NCI-H1436 treated with DMSO at 0.1 percent for 48 hours (cell line): ENCODE data around the gene ATG4C.
"Not testable (repeated sequence)": the region's sequence is repeated elsewhere in the genome, so short reads cannot be mapped to it uniquely, and the experiment has no call there.

Experiments used
- DNase-seq: peaks from one replicate; lab custom pipeline; 2025; lab: John Stamatoyannopoulos, UW

The ATG4C gene

DNA sequence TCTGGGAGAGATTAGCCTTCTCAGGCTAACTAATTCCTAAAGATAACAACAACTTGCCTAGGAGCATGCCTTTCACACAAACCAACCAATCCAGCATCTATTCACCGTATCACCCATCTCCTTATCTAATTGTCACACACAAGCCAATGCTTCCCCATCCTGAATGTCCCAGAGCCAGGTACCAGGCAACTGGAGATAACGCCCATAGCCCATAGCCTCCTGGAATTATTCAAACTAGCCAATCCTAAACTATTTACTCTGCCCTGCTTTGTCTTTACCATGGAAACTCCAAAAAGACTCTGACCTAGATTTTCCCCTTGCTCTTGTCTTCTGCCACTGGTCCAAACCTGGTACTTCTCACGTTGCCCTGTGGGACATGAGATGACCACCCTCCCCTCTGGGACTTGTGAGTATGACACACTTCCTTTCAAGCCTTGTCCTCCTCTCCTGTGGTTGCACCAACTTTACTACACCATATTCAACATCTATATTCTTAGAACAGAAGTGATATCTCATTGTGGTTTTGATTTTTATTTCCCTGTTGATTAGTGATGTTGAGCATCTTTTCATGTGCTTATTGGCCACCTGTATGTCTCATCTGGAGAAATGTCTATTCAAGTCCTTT lies 8.8 kb upstream of the ATG4C start:
- DNase-seq, result no peak

DNA sequence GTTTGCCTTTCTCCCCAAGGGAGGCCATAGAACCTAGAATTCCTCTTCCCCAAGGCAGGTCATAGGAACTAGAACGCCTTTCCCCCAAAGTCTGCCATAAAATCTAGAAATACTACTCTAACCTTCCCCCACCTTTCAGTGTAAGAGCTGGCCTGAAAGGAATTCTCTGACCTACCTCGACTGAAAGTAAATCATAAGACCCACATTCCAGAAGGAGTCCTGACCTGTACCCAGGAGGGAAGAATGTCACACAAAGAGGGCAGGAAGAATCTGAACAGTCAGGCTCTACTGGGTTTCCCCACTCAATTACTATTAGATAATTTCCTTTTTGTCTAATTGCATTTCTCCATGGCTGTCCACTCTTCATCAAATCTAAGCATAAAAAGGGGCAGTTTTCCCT lies 5.7 kb upstream of the ATG4C start:
- no peak for DNase-seq

DNA sequence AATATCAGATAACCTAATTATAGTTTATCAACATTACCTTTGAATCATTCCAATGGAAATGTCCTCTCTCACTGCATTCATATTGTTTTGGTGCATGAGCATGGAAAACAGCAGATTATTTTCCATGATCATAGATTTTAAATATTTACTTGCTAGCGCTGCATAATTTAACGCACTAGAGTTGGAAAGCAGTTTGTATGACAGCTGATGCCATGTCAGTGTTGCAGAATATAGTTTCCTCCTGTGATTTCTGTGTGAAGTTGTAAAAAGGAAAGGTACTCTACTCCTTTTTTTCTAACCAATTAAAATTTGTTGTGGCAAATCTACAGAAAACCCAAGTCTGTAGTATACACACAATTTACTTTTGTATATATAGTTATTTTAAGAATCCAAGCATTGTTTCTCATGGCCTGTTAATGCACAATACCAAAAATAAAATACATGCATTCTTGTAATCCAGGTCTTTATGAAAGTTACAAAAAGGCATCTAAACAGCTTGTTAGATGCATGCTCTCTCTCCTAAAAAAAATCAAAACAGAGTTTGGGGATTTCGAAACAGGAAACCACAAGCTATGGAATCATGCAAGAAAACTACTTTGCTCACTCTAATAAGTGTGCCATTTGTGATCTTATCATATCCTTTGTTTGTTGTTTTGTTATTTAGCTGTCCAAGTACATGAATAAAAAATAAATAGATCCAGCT lies 1.9 kb upstream of the ATG4C start:
- DNase-seq, result no peak

DNA sequence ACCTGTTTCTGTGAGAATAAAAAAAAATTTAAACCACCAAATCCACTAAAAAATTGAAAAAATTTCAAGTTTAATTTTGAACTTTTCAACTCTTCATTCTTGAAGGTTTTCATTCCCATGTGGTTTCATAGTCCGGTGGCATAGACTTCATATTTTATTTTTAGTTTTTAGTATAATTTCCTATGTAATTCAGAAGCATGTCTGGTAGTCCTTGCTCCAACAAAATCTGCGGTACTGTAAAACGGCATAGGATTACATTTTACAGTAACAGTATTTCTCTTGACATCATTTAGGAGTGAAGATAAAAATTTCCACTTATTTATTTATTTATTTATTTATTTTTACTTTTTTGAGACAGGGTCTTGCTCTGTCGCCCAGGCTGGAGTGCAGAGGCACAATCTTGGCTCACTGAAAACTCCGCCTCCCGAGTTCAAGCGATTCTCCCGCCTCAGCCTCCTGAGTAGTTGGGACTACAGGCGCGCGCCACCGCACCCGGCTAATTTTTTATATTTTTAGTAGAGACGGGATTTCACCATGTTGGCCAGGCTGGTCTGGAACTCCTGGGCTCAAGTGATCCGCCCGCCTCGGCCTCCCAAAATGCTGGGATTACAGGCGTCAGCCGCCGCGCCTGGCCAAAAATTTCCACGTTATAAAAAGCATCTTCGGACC lies 1.3 kb upstream of the ATG4C start:
- DNase-seq, result not testable (repeated sequence)

DNA sequence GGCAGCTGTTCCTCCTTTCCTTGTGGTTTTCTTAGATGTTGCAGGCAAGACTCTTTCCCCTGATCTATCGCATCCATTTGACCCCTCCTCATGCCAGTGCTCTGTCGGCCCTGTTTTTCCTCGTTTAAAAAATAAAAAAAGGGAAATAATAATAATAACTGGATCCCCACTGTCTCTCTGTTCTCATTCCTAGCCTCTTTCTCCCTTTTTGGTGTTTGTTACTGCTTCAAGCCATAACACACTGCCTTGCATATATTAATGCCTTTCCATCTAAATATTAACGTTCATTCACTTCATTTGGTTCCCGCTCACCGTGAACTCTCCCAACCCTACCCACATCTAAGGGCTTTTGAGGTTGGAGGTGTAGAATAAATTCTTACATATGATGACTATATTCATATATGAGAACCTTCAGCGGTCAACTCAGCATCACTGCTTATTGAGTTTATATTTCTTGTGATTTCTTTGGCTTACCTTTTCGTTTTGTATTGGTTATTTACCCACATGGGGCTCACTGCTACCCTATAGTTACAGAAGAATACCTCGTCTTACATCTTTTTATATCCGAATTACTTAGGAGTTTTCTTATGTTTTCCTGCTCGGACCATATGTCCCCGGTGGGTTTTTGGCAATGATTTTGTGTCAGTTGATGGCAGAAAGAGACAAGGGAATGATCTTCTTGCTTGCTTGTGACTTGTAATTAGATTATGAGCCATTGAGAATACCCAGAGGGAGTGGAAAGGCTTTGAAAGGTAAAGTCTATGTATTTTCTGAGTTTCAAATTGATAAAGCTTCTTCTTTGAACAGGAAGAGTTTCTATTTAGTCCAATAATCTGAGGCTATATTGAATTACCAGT lies 805 bp downstream of the ATG4C start:
- DNase-seq, result no peak

DNA sequence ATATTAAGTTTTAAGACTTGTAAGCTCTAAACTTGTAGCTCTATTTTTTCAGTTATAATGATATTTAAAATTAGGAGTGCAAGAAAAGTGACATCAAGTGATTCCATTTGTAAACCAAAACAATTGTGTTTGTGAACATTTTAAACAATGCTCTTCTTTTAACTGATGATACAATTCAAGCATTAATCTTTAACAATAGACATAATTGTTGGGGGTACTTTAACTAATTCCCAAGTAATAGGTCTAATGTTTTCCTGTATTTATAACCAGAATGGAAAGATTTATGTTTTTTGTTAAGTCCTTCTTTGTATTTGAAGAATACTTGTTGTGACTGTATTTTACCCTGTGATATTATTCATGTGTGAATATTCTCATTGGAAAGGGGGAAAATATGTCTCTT lies 6.8 kb downstream of the ATG4C start:
- DNase-seq, result no peak

DNA sequence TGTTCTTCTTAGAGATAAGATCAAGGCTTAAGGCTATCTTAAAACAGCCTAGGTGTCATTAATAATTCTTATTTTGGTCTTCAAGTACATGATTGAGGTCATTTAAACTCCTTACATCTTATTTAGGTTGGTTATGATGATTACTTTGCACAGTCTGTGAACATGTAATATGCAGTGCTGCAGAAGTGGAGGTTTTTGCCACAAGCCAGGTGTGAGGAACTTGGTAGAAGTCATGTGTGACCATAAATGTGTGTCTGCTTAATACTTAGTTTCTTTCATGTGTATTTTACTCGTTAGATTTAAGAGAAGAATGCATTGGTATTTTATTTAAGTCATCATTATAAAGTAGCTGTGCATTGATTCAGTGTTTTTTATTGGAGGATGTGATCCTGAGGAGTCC lies 10.1 kb downstream of the ATG4C start:
- DNase-seq, result no peak

DNA sequence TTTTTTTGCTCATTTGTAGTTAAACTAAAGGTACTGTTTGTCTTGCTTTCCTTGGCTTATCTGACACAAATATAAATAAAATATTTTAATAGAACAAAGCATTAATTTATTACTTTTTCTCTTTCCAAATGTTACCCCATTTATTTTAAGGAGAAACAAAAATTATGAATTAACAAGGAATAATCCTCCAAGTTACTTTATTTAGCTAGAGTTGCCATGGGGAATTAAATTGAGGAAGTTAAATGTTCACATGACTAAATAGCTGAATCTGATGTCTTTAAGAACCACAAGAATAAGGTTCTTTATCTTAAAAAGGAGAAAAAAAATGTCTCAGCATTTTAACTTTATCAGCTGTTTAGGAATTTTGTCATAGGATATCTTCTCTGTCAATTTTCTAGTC lies 12.3 kb downstream of the ATG4C start:
- DNase-seq, result no peak

DNA sequence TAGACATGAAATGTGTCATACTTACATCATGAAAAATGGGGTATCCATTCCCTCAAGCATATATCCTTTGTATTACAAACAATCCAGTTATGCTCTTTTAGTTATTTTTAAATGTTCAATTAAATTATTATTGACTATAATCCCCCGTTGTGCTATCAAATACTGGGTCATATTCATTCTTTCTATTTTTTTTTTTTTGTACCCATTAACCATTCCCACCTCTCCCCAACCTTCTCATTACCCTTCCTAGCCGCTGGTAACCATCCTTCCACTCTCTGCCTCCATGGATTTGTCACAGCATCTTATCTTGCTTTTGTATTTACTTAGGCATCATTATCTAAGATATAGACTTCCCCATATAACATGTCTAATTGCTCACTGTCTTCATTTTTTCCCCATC lies 15.8 kb downstream of the ATG4C start:
- no peak for DNase-seq

DNA sequence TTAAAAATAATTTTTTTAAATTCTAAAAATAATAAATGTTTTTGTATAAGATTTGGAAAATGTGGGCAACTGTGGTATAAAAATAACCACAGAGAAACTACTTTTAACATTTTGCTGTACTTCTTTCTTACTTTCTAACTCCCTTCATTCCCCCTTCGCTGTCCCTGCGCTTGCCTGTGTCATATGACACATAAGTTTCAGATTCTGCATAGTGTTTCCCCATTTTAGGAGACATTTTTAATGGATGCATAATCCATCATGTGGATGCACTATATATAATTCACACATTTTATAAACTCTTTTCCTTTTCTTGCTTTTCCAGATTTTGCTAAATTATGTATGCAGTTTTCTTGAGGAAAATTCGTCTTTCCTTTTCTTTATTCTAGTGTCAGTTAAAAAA lies 16.3 kb downstream of the ATG4C start:
- DNase-seq, result no peak

DNA sequence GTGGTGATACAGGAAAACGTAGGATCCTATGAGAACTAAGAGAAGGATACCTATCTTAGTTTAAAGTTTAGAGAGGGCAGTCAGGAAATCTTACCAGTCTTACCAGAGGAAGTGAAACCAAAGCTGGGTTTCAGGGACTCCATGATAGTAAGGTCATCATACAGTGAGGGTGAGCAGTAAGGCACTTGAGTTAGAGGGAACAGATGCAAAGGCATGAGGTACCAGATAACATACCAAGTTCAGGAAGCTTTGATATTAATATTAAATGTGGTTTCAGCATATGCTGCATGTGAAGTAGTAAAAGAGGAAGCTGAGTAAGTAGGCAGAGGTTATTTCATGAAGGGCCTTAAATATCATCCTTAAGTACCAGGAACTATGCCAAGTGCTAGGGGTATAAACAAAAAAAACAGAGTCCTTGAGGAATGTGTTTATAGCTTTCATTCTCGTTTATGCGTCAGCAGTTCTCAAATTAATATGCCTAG lies 16.9 kb downstream of the ATG4C start:
- no peak for DNase-seq

DNA sequence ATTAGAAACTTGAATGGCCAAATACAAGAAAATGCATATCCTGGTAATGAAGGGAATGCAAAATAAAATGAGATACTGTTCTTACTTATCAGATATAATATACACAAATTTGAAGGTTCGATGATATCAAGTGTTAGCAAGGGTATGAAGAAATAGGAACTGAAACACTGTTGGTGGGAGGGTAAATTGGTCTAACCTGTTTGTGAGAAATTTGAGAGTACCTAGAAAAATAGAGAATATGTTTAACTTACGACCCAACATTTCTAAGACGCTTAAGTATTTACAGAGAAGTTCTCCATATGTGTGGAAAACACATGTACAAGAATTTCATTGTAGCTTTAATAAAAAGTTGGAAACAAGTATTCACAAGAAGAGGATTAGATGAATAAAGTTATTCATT lies 25.9 kb downstream of the ATG4C start:
- no peak for DNase-seq

DNA sequence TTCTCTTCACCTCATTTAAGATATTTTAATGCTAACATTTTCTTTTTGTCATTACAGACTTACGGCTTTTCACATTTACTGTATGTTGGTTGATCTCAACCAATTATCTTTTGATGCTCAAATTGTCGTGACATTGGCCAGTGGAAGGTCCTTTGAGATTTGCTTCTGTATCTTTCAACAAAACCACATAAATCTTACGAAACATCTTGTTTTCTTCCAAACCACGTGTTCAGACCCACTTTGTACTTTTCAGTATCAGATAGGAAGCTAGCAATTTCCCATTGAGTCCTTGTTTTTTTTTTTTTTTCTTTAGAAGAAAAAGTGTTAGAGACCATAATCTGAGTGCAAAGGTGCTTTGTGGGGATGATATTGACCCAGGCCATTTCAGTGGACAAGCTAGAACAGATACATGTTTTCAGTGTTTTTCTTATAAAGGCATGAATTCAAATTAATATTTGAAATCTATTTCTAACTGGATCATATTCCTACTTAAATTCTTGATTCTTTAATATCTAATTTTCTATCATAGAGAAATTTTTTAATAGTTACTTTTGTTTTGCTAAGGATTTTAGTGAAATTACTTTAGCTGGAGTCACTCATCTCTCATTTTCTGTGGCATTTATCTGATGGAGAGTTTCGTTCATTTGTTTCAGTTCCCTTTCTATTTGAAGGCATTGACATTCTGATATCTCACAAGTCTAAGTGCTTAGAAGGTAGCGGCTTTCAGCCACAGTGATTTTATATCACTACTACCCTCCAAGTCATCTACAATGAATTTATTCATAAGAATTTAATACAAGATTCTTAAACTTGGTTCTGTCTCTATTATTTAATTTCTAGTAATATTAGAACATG lies 26.7 kb downstream of the ATG4C start:
- no peak for DNase-seq

DNA sequence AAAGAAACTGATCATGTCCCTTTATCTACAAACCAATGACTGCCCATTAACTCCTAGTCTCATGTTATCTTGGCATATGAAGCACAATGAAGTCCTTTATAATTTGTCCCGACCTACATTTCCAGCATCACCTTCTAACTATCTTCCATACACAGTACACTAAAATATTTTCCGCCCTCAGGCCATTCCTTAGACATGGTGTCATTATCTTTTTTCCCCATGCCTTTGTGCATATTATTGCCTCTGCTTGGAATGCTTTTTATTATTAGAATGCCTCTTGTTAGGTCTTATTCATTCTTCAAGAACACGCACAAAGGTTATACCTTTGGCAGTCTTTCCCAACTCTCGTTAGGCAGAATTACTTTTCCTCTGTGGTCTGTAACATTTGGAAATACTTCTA lies 39.6 kb downstream of the ATG4C start:
- DNase-seq, result no peak

DNA sequence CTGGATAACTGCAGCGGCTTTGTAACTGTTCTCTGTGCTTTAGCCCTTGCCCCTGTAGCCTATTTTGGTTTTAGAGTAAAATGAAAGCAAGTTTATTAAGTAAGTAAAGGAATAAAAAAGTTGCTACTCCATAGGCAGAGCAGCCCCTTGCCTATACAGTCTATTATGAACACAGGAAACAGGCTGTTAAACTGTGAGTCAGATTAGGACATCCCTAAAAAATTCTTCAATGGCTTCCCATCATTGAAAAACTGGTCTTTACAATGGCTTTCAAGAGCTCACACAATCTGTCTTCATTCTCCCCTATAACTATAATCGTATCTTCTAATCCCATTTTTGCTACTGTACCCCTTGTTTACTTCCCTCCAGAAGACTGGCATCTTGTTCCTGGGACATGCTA lies 43.0 kb downstream of the ATG4C start:
- no peak for DNase-seq

DNA sequence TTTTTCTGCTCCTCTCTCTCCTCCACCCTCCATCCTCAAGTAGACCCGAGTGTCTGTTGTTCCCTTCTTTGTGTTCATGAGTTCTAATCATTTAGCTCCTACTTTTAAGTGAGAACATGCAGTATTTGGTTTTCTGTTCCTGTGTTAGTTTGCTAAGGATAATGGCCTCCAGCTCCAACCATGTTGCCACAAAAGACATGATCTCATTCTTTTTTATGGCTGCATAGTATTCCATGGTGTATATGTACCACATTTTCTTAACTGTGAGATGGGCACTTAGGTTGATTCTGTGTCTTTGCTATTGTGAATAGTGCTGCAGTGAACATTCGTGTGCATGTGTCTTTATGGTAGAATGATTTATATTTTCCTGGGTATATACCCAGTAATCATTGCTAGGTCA lies 43.9 kb downstream of the ATG4C start:
- DNase-seq, result not testable (repeated sequence)

DNA sequence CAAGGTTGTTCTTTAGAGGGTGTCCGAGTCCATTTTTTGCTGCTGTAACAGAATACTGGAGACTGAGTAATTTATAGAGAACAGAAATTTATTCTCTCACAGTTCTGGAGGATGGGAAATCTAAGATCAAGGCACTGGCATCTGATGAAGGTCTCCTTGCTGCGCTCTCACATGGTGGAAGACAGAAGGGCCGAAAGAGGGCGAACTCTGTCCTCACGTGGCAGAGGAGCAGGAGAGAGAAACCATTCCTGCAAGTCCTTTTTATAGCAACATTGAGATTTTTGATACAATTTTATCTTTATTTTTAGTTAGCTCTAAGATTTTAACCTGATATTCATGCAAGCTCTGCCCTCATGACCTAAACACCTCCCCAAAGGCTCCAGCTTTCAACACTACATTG lies 48.3 kb downstream of the ATG4C start:
- DNase-seq, result no peak

DNA sequence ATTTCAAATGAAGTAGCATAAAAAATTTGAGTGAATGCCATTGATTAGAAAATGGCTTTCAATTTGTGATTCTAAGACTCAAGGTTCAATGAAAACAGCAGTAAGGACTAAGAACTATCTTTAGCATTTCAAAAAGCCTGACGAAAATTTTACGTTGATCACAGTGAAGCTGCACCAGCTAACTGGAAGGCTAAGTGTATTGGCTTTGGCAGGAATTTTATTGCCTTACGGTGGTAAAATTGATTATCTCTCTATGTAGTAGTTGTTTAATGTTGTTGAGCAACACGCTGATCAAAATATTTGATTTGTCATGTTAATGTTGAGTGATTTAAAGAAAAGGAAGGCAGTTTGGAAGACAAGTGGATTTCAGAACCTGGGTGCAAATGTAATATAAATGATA lies 49.6 kb downstream of the ATG4C start:
- DNase-seq, result no peak

DNA sequence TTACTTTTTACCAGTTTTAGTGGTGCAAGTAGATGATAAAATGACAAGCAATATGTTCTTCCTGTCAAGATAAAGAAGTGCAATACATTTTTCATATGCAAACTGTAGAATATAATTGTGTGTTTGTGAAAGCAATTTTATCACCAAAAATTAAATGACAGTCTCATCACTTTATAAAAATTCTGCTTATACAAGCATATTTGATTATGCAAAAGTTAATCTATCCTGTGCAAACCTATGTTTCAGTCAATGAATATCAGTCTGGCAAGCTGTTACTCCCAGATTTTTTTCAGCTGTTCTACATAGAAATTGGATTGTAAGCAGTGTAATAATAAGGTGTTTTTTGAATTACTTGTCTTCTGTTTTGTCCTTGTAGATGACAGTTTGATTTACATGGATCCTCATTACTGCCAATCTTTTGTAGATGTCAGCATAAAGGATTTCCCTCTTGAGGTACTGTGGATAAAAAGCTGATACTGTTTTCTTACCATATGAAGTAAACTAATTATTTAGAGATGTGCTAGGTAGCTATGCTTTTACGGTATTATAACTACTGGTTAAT lies 50.5 kb downstream of the ATG4C start:
- no peak for DNase-seq

DNA sequence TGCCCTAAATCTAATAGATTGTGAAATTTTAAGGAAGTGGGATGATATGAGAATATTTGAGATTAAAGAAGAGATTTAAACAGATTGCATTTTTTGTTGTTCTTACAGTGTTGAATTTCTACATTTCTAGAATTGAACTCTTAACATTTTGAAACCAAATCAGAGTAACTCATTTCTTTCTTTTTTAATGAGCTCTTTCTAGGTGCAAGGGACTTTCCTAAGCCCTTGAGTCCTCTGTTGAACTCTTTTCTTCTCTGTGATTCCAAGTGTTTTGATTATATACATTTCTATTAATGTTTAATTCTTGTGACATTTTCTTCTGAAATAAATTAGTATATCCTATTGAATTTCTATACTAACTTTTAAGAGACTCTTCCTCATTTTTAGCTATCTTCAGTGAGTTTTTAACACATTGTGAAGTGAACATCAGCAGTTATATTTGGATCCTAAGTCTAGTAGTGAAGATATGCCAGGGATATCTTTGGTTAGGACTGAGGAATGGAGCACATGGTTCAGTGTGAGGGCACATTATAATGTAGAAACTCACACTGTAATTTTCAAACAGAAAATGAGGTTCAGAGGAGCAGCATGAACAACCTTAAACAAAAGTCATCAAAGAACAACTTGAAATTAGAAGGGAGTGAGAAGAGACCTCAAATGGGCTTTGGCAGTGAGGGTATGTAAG lies 53.1 kb downstream of the ATG4C start:
- DNase-seq, result no peak

DNA sequence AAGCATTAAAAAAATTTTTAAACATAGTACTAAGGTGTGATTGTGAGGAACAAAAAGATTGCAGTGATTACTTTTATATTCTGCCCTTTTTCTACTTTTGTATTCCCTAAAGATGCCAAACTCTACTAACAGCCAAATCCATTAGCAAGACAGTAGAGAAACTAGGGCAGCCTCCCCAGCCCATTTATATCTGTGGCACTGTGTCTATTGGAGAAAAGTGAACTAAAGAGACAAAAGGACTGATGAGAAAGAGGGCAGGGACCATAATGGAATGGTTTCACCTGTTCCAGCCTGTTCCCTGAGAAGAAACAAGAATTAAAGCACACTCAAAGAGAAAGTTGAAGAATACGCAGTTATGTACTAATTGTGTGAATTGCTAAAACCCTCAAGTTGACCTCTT lies 56.6 kb downstream of the ATG4C start:
- DNase-seq, result no peak
